HepG2 (cell line): ENCODE measurements around the gene GCM1. TPM values are rescaled to one million over a fixed set of nuclear protein-coding genes. Genes with fewer than 3 reads are reported as not detected.

ENCODE experiments used
- ARHGAP35 ChIP-seq: sonication (generic); formaldehyde crosslinking; IDR thresholded peaks from 2 replicates; pipeline ENCODE4 v1.9.0; 2022; ENCODE audit warnings: mild to moderate bottlenecking, inconsistent platforms, moderate library complexity, missing genetic modification reagents, borderline replicate concordance
- CBX1 ChIP-seq: IDR thresholded peaks from one replicate; pipeline ENCODE4 v1.6.1; 2016; ENCODE audit warnings: antibody characterized with exemption, low read depth
- HIVEP1 ChIP-seq: sonication (generic); formaldehyde crosslinking; IDR thresholded peaks from 2 replicates; pipeline ENCODE4 v1.4.0; 2020; ENCODE audit warnings: mild to moderate bottlenecking, missing genetic modification reagents
- JUND ChIP-seq: sonication (generic); formaldehyde crosslinking; IDR thresholded peaks from 2 replicates; pipeline ENCODE4 v1.8.0; 2022; ENCODE audit warnings: mild to moderate bottlenecking, missing genetic modification reagents
- KDM1A ChIP-seq: IDR thresholded peaks from 2 replicates; pipeline ENCODE4 v1.6.1; 2016; ENCODE audit warnings: missing compliant biosample characterization
- KDM5A ChIP-seq: fragments of 200-600 bp; sonication (generic); IDR thresholded peaks from 2 replicates; pipeline ENCODE4 v1.7.0; 2018; ENCODE audit warnings: antibody characterized with exemption, mild to moderate bottlenecking, low read length, borderline replicate concordance
- KLF9 ChIP-seq: IDR thresholded peaks from 2 replicates; pipeline ENCODE4 v1.6.1; 2016; ENCODE audit warnings: low read depth
- NONO ChIP-seq, 2 experiments: fragments of 450-650 bp in 1 of 2; sonication (generic) in 1 of 2; formaldehyde crosslinking in 1 of 2; IDR thresholded peaks in 1 of 2; conservative IDR thresholded peaks in 1 of 2; 2 replicates each; pipeline versions ENCODE4 v1.6.1 to v1.8.0; 2017 to 2022; ENCODE audit warnings: mild to moderate bottlenecking in 1 of 2, missing genetic modification reagents in 1 of 2, moderate library complexity in 1 of 2
- RAD21 ChIP-seq: fragments of 450-650 bp; formaldehyde crosslinking; IDR thresholded peaks from 2 replicates; pipeline ENCODE4 v1.5.0; 2020; ENCODE audit warnings: mild to moderate bottlenecking
- SMAD3 ChIP-seq: sonication (generic); formaldehyde crosslinking; IDR thresholded peaks from 2 replicates; pipeline ENCODE4 v1.4.0; 2020; ENCODE audit warnings: missing genetic modification reagents
- SMC3 ChIP-seq: IDR thresholded peaks from 2 replicates; pipeline ENCODE4 v1.6.1; 2011; ENCODE audit warnings: low read length, improper control_type of control experiment
- SRF ChIP-seq: IDR thresholded peaks from 2 replicates; pipeline ENCODE4 v1.6.1; 2011; ENCODE audit warnings: mild to moderate bottlenecking, low read depth, low read length, moderate library complexity
- ZBTB42 ChIP-seq: sonication (generic); formaldehyde crosslinking; IDR thresholded peaks from 2 replicates; pipeline ENCODE4 v1.5.0; 2020; ENCODE audit warnings: mild to moderate bottlenecking, missing genetic modification reagents
- ZMYM3 ChIP-seq: sonication (generic); formaldehyde crosslinking; IDR thresholded peaks from 2 replicates; pipeline ENCODE4 v1.5.1; 2020; ENCODE audit warnings: mild to moderate bottlenecking, missing genetic modification reagents
- ZNF256 ChIP-seq: sonication (generic); formaldehyde crosslinking; conservative IDR thresholded peaks from 2 replicates; pipeline ENCODE4 v1.4.0; 2020; ENCODE audit warnings: missing genetic modification reagents
- ZNF331 ChIP-seq: sonication (generic); formaldehyde crosslinking; IDR thresholded peaks from 2 replicates; pipeline ENCODE4 v1.4.0; 2020; ENCODE audit warnings: missing genetic modification reagents
- ZNF451 ChIP-seq: sonication (generic); formaldehyde crosslinking; IDR thresholded peaks from 2 replicates; pipeline ENCODE4 v1.5.0; 2020; ENCODE audit warnings: mild to moderate bottlenecking, missing genetic modification reagents
- ZNF496 ChIP-seq: sonication (generic); formaldehyde crosslinking; IDR thresholded peaks from 2 replicates; pipeline ENCODE4 v1.8.1; 2023; ENCODE audit warnings: mild to moderate bottlenecking, moderate library complexity, missing genetic modification reagents; ENCODE audit not compliant: insufficient replicate concordance
- ZNF746 ChIP-seq: sonication (generic); formaldehyde crosslinking; IDR thresholded peaks from 2 replicates; pipeline ENCODE4 v1.8.0; 2022; ENCODE audit warnings: mild to moderate bottlenecking, missing genetic modification reagents
- ZNF773 ChIP-seq: sonication (generic); formaldehyde crosslinking; IDR thresholded peaks from 2 replicates; pipeline ENCODE4 v1.4.0; 2020; ENCODE audit warnings: missing genetic modification reagents, borderline replicate concordance
- polyA plus RNA-seq, 8 experiments: library from polyadenylated mRNA; depleted of rRNA in 3 of 8; stranded (reverse) in 7 of 8; unstranded in 1 of 8; fragments of >200 nt; fragmentation: Illumina TruSeq in 4 of 8; extraction: Trizol in 4 of 8; gene quantifications; 2 replicates each; pipeline versions ENCODE4 v1.2.1 to v1.2.3, GENCODE V29; 2011 to 2016; ENCODE audit warnings: low read depth in 4 of 8, missing spikeins in 1 of 8, mixed read lengths in 1 of 8; ENCODE audit not compliant: insufficient read depth in 1 of 8
- total RNA-seq, 5 experiments: library from RNA; depleted of rRNA; stranded (reverse); fragments of >200 nt; fragmentation: Illumina TruSeq; extraction: Trizol; gene quantifications; 2 replicates each; pipeline ENCODE4 v1.2.3, GENCODE V29; 2016; ENCODE audit warnings: low read depth in 1 of 5
- TF ChIP-seq, protein P1 (sequence below): sonication (generic); formaldehyde crosslinking; IDR thresholded peaks from 2 replicates; pipeline ENCODE4 v1.9.0; 2021; ENCODE audit warnings: missing genetic modification reagents, borderline replicate concordance
- TF ChIP-seq, protein P2 (sequence below): sonication (generic); formaldehyde crosslinking; IDR thresholded peaks from 2 replicates; pipeline ENCODE4 v1.5.0; 2020; ENCODE audit warnings: mild to moderate bottlenecking, missing genetic modification reagents, moderate library complexity
- TF ChIP-seq, protein P3 (sequence below): sonication (generic); formaldehyde crosslinking; IDR thresholded peaks from 2 replicates; pipeline ENCODE4 v1.5.0; 2020; ENCODE audit warnings: mild to moderate bottlenecking, low read depth, missing genetic modification reagents, borderline replicate concordance
- TF ChIP-seq, protein P4 (sequence below): sonication (generic); formaldehyde crosslinking; IDR thresholded peaks from 2 replicates; pipeline ENCODE4 v1.4.0; 2020; ENCODE audit warnings: missing genetic modification reagents, borderline replicate concordance

Gene GCM1
- total and polyA plus RNA-seq, 2 of the 13 experiments (the other 11 are each of a cell fraction or from before 2014, with no cell fraction given) = 0.04 to 0.13 TPM

DNA sequence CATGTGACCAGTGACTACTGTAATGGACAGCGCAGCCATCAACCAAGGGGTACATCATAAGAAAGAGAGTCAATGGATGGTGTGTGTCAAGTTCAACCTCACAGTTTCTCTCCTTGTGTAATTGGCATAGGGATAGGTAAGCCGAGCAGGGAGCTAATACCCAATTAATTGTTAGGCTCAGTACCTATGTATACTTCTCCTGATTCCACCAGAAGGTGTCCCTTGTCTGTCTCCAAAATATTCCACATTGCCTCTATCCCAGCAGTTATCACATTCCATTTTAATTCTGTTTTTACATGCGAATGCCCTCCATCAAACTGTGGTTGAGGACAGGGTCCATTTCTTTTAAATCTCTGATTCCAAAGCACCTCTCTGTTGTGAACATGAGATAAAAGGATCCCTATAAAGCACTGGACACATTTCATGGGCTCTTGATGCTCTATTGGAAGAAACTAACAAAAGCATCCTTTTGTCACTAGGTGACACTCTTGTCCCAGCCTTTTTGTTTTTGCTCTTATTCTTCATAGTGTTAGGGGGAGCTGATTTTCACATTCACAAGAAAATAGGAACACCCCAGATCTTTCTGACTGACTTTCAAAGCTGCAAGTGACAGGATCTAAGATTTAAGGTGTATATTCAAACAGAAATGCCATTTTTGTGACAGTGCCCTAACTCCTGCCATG, 44.5 kb downstream of the GCM1 start (continued):
- TF ChIP-seq ZBTB42 (CRISPR knock-in tag) = no peak
- no peak for TF ChIP-seq NONO (IDR thresholded peaks at IDR 0.05)
- TF ChIP-seq NONO (CRISPR knock-in tag; conservative IDR thresholded peaks at IDR 0.05) = no peak
- TF ChIP-seq CBX1 = no peak
- TF ChIP-seq KLF9 = no peak
- no peak for TF ChIP-seq SRF
- TF ChIP-seq, protein P1, sequence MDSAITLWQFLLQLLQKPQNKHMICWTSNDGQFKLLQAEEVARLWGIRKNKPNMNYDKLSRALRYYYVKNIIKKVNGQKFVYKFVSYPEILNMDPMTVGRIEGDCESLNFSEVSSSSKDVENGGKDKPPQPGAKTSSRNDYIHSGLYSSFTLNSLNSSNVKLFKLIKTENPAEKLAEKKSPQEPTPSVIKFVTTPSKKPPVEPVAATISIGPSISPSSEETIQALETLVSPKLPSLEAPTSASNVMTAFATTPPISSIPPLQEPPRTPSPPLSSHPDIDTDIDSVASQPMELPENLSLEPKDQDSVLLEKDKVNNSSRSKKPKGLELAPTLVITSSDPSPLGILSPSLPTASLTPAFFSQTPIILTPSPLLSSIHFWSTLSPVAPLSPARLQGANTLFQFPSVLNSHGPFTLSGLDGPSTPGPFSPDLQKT (CRISPR knock-in tag) = no peak
- no peak for TF ChIP-seq ZNF256 (CRISPR knock-in tag)
- no peak for TF ChIP-seq HIVEP1 (CRISPR knock-in tag)
- no peak for TF ChIP-seq ZNF496
- TF ChIP-seq KDM5A = no peak
- TF ChIP-seq ZMYM3 (CRISPR knock-in tag) = no peak
- TF ChIP-seq, protein P2, sequence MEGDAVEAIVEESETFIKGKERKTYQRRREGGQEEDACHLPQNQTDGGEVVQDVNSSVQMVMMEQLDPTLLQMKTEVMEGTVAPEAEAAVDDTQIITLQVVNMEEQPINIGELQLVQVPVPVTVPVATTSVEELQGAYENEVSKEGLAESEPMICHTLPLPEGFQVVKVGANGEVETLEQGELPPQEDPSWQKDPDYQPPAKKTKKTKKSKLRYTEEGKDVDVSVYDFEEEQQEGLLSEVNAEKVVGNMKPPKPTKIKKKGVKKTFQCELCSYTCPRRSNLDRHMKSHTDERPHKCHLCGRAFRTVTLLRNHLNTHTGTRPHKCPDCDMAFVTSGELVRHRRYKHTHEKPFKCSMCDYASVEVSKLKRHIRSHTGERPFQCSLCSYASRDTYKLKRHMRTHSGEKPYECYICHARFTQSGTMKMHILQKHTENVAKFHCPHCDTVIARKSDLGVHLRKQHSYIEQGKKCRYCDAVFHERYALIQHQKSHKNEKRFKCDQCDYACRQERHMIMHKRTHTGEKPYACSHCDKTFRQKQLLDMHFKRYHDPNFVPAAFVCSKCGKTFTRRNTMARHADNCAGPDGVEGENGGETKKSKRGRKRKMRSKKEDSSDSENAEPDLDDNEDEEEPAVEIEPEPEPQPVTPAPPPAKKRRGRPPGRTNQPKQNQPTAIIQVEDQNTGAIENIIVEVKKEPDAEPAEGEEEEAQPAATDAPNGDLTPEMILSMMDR = peak; percentile 71
- no peak for TF ChIP-seq JUND
- TF ChIP-seq ZNF773 (CRISPR knock-in tag) = no peak
- no peak for TF ChIP-seq ZNF451 (CRISPR knock-in tag)
- TF ChIP-seq SMAD3 (CRISPR knock-in tag) = peak; percentile 16; the same call in 1 of the 2 replicates
- TF ChIP-seq ARHGAP35 = no peak
- no peak for TF ChIP-seq ZNF746 (CRISPR knock-in tag)
- TF ChIP-seq KDM1A (CRISPR knock-in tag) = no peak
- TF ChIP-seq, protein P3, sequence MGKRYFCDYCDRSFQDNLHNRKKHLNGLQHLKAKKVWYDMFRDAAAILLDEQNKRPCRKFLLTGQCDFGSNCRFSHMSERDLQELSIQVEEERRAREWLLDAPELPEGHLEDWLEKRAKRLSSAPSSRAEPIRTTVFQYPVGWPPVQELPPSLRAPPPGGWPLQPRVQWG (CRISPR knock-in tag) = no peak
- TF ChIP-seq ZNF331 (CRISPR knock-in tag) = no peak
- peak; percentile 36; the same call in 1 of the 2 replicates for TF ChIP-seq RAD21 (CRISPR knock-in tag)
- TF ChIP-seq, protein P4, sequence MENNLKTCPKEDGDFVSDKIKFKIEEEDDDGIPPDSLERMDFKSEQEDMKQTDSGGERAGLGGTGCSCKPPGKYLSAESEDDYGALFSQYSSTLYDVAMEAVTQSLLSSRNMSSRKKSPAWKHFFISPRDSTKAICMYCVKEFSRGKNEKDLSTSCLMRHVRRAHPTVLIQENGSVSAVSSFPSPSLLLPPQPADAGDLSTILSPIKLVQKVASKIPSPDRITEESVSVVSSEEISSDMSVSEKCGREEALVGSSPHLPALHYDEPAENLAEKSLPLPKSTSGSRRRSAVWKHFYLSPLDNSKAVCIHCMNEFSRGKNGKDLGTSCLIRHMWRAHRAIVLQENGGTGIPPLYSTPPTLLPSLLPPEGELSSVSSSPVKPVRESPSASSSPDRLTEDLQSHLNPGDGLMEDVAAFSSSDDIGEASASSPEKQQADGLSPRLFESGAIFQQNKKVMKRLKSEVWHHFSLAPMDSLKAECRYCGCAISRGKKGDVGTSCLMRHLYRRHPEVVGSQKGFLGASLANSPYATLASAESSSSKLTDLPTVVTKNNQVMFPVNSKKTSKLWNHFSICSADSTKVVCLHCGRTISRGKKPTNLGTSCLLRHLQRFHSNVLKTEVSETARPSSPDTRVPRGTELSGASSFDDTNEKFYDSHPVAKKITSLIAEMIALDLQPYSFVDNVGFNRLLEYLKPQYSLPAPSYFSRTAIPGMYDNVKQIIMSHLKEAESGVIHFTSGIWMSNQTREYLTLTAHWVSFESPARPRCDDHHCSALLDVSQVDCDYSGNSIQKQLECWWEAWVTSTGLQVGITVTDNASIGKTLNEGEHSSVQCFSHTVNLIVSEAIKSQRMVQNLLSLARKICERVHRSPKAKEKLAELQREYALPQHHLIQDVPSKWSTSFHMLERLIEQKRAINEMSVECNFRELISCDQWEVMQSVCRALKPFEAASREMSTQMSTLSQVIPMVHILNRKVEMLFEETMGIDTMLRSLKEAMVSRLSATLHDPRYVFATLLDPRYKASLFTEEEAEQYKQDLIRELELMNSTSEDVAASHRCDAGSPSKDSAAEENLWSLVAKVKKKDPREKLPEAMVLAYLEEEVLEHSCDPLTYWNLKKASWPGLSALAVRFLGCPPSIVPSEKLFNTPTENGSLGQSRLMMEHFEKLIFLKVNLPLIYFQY (CRISPR knock-in tag) = no peak
- peak; percentile 74 for TF ChIP-seq SMC3
